Mucosa of rectum (tissue), 2 donors: ENCODE measurements around the gene RSPH10B2.
"Not testable (repeated sequence)": the region's sequence is repeated elsewhere in the genome, so short reads cannot be mapped to it uniquely, and the experiment has no call there.

ENCODE experiments used
- H3K27ac ChIP-seq, 2 donors: one replicate each; pipeline ENCODE4 v1.7.0; 2013; ENCODE audit warnings: inconsistent platforms in 2 of 2, low read depth in 2 of 2, low read length in 2 of 2
- H3K27me3 ChIP-seq, 2 donors: one replicate each; pipeline ENCODE4 v1.7.0; 2013; ENCODE audit warnings: low read length in 2 of 2; ENCODE audit not compliant: control insufficient read depth in 2 of 2, insufficient read depth in 2 of 2
- H3K36me3 ChIP-seq, 2 donors: one replicate each; pipeline ENCODE4 v1.7.0; 2013; ENCODE audit warnings: low read length in 2 of 2; ENCODE audit not compliant: control insufficient read depth in 2 of 2, insufficient read depth in 2 of 2
- H3K4me1 ChIP-seq, 2 donors: one replicate each; pipeline ENCODE4 v1.7.0; 2013; ENCODE audit warnings: low read length in 2 of 2, mild to moderate bottlenecking in 1 of 2; ENCODE audit not compliant: control insufficient read depth in 2 of 2, insufficient read depth in 2 of 2
- H3K4me3 ChIP-seq, 2 donors: one replicate each; pipeline ENCODE4 v1.7.0; 2013; ENCODE audit warnings: low read length in 2 of 2
- H3K9ac ChIP-seq, 2 donors: one replicate each; pipeline ENCODE4 v1.7.0; 2013; ENCODE audit warnings: low read length in 2 of 2, low read depth in 1 of 2, mild to moderate bottlenecking in 1 of 2
- H3K9me3 ChIP-seq, 2 donors: one replicate each; pipeline ENCODE4 v1.7.0; 2013; ENCODE audit warnings: low read length in 2 of 2; ENCODE audit not compliant: control insufficient read depth in 2 of 2
- donor health status: healthy.
- donor health status: Normal muscosa, but diverticular disease.

The RSPH10B2 gene

GRCh38 chr7:6815470-6815869 lies 61.6 kb downstream of the RSPH10B2 start:
- not testable (repeated sequence) for H3K9me3 ChIP-seq, H3K9ac ChIP-seq, H3K4me1 ChIP-seq, H3K36me3 ChIP-seq, H3K27ac ChIP-seq, H3K27me3 ChIP-seq, H3K4me3 ChIP-seq

DNA sequence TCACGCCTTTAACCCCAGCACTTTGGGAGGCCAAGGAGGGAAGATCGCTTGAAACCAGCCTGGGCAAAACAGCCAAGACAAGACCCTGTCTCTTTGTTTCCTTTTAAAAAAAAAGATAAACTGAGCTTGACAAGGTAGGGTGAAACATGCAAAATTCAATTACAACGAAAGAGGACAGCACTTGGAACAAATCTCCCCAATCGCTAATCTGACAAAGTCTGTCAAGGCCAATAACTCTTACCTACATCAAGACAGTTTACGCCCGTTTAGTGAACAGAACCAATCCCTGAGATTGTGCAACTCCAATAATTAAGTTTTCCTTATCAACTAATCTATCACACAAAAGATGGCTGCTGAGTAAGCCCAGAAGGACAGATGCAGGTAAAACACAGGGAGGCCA lies 67.7 kb downstream of the RSPH10B2 start:
- not testable (repeated sequence) for H3K36me3 ChIP-seq, H3K4me1 ChIP-seq, H3K9ac ChIP-seq, H3K9me3 ChIP-seq, H3K4me3 ChIP-seq, H3K27me3 ChIP-seq, H3K27ac ChIP-seq

- not testable (repeated sequence) for H3K27me3 ChIP-seq, H3K9ac ChIP-seq, H3K36me3 ChIP-seq, H3K4me1 ChIP-seq, H3K9me3 ChIP-seq, H3K27ac ChIP-seq
- peak overlapping the region in 1 of 2 donors; percentile 7 for H3K4me3 ChIP-seq
These were observed 71.6 kb downstream of the RSPH10B2 start for GRCh38 chr7:6825236-6826125.

DNA sequence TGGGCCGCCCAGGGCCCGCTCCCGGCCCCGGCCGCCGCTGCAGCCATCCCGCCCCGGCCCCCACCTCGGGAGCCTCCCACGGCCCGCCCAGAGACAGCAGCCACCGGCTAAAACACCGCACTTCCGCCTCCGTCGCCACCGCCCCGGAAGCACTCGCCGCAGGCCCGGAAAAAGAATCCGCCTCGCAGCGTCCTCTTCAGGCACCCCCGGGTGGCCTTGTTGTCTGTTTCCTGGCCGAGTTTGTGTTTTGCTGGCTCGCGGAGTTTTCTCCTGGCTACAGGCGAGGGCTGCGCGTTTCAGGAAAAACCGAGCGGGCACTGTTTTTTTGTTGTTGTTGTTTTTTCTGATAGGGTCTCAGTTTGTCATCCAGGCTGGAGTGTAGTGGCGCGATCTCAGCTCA lies 72.2 kb downstream of the RSPH10B2 start, which contains the start of gene CCZ1B:
CCZ1B (minus strand) TSS at position 125 of the 400 bp plus-strand sequence; CDS start at position 47, 78 bp downstream.
- peak within 1 kb of the TSS in 1 of 2 donors; percentile 43 for H3K27ac ChIP-seq
- H3K9me3 ChIP-seq, H3K36me3 ChIP-seq, H3K4me1 ChIP-seq, H3K27me3 ChIP-seq: not testable (repeated sequence)
- H3K4me3 ChIP-seq: peak within 1 kb of the TSS; percentile 61 to 72
- H3K9ac ChIP-seq: peak within 1 kb of the TSS in 1 of 2 donors; percentile 41

GRCh38 chr7:6827180-6827579 lies 73.3 kb downstream of the RSPH10B2 start:
- H3K36me3 ChIP-seq, H3K9ac ChIP-seq, H3K27ac ChIP-seq, H3K4me1 ChIP-seq, H3K4me3 ChIP-seq, H3K9me3 ChIP-seq, H3K27me3 ChIP-seq: not testable (repeated sequence)

DNA sequence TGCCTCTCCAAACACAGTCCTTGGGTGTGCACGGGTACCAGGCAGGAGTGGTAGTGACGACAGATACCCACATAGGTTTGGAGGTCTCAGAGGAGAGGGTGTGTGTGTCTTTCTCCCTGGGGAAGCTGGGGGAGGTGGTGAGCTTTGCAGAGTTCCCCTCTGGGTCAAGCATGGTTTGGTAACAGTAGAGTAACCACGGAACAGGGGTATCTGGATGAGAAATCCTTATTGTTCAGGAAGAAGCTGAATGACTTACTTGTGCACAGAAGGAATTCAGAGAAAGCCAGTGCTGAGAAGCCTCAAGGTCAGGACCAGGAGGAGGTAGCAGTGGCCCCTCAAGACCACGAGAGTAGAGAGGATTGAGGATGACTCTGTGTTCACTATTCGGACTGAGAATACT lies 75.7 kb downstream of the RSPH10B2 start:
- not testable (repeated sequence) for H3K36me3 ChIP-seq, H3K27ac ChIP-seq, H3K4me3 ChIP-seq, H3K9ac ChIP-seq, H3K4me1 ChIP-seq, H3K9me3 ChIP-seq
- H3K27me3 ChIP-seq: peaks cover 3 to 14% of the 10 kb centered on the region in 2 donors

DNA sequence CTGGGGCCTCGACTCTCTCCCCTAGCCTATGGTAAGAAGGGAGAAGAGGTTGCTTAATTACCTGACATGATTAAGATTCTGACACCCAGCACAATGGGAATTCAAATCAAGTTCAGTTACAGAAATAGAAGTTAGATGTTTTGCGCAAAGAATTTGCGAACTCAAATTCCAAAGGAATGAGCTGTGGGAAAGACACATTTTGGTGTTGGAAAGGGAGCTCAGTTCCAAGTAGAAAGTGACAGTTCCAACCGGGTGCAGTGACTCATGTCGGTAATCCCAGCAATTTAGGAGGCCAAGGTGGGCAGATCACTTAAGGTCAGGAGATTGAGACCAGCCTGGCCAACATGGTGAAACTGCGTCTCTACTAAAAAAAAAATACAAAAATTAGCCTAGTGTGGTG lies 76.1 kb downstream of the RSPH10B2 start:
- H3K36me3 ChIP-seq, H3K4me1 ChIP-seq, H3K27ac ChIP-seq, H3K9ac ChIP-seq, H3K4me3 ChIP-seq, H3K9me3 ChIP-seq: not testable (repeated sequence)
- H3K27me3 ChIP-seq: peaks cover 3 to 14% of the 10 kb centered on the region in 2 donors

DNA sequence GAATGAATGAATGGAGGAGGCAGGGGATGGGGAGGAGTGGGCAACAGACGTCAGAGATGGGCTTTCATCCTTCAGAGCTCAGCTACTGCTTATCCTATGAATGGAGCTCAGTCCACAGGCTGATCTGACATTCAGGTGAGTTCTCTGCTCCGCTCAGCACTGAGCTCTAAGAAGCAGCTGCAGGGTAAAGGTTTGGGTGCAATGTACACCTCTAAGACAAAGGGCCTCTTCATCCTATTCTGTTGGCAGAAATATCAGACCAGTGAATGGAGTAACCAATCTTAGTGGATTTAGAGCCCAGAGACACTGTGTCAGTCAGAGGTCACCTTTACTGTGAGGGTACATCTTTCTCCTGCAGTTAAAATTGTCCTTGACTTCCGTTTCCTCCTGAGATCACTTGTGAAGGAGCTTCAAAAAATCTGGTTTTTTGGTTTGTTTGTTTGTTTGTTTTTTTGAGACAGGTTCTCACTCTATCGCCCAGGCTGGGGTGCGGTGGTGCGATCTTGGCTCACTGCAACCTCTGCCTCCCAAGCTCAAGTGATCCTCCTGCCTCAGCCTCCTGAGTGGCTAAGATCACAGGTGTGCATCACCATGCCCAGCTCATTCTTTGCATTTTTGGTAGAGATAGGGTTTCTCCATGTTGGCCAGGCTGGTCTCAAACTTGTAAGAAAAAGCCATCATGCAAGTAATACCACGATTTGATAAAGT lies 77.3 kb downstream of the RSPH10B2 start:
- no peak overlapping the region for H3K4me3 ChIP-seq
- H3K36me3 ChIP-seq: no peaks in the 10 kb centered on the region
- H3K27me3 ChIP-seq: peaks cover 3 to 14% of the 10 kb centered on the region in 2 donors
- no peak overlapping the region for H3K9ac ChIP-seq
- no peak overlapping the region for H3K27ac ChIP-seq
- no peaks in the 10 kb centered on the region for H3K9me3 ChIP-seq
- no peaks in the 10 kb centered on the region for H3K4me1 ChIP-seq

GRCh38 chr7:6833636-6834035 lies 79.7 kb downstream of the RSPH10B2 start:
- no peak overlapping the region for H3K4me3 ChIP-seq
- H3K9me3 ChIP-seq: no peaks in the 10 kb centered on the region
- H3K27me3 ChIP-seq: peaks cover 3 to 14% of the 10 kb centered on the region in 2 donors
- no peak overlapping the region for H3K27ac ChIP-seq
- no peak overlapping the region for H3K9ac ChIP-seq
- H3K36me3 ChIP-seq: no peaks in the 10 kb centered on the region
- H3K4me1 ChIP-seq: no peaks in the 10 kb centered on the region

DNA sequence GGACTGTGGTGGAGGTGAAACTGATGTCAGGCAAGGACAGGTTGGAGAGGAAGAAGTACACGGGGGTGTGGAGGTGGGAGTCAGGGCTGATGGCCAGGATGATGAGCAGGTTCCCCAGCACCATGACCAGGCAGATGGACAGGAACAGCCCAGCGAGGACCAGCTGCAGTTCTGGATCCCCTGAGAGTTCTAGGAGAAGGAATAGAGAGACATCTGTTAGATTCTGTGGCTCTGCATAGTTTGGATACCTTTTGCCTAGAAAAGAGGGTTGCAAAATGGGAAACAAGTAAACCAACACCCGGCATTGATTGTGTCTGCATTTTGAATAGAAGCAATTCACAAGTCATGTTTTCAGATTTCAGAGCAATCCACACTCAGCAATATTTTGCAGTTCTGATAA lies 81.6 kb downstream of the RSPH10B2 start:
- H3K9me3 ChIP-seq, H3K4me1 ChIP-seq, H3K36me3 ChIP-seq, H3K27ac ChIP-seq, H3K4me3 ChIP-seq, H3K9ac ChIP-seq: not testable (repeated sequence)
- peaks cover 5 to 14% of the 10 kb centered on the region in 2 donors for H3K27me3 ChIP-seq
